Fibroblast of mammary gland (primary cell): ENCODE measurements around the gene NRARP.

ENCODE experiments used
- DNase-seq: peaks from one replicate; pipeline ENCODE4 v3.0.0-alpha.2; 2010; ENCODE audit warnings: low read depth
- H3K4me3 ChIP-seq: 2 replicates; pipeline ENCODE4 v1.5.1; 2011; ENCODE audit warnings: low read depth, mild to moderate bottlenecking, low read length, moderate library complexity; ENCODE audit not compliant: control insufficient read depth
- TF ChIP-seq, protein P1 (sequence below): conservative IDR thresholded peaks from 2 replicates; pipeline ENCODE4 v1.5.1; 2011; ENCODE audit warnings: low read depth, low read length, inconsistent platforms; ENCODE audit not compliant: control insufficient read depth, insufficient read depth

Gene NRARP

GRCh38 chr9:137277329-137278041 is 24.6 kb downstream of the NRARP start, which contains the start of gene TOR4A:
Gene TOR4A, plus strand, starts transcription at chr9:137277726. Its CDS starts 964 bp downstream, at chr9:137278690.
- TF ChIP-seq, protein P1, sequence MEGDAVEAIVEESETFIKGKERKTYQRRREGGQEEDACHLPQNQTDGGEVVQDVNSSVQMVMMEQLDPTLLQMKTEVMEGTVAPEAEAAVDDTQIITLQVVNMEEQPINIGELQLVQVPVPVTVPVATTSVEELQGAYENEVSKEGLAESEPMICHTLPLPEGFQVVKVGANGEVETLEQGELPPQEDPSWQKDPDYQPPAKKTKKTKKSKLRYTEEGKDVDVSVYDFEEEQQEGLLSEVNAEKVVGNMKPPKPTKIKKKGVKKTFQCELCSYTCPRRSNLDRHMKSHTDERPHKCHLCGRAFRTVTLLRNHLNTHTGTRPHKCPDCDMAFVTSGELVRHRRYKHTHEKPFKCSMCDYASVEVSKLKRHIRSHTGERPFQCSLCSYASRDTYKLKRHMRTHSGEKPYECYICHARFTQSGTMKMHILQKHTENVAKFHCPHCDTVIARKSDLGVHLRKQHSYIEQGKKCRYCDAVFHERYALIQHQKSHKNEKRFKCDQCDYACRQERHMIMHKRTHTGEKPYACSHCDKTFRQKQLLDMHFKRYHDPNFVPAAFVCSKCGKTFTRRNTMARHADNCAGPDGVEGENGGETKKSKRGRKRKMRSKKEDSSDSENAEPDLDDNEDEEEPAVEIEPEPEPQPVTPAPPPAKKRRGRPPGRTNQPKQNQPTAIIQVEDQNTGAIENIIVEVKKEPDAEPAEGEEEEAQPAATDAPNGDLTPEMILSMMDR, result no peak
- H3K4me3 ChIP-seq, result peak within 1 kb of the TSS; percentile 63
- peak; percentile 78 for DNase-seq

- DNase-seq, result peak; percentile 51
- TF ChIP-seq, protein P1, result no peak
- H3K4me3 ChIP-seq, result peak overlapping the region; percentile 63
These were observed 25.4 kb downstream of the NRARP start for GRCh38 chr9:137276473-137277328.

GRCh38 chr9:137275588-137276472 is 26.2 kb downstream of the NRARP start:
- TF ChIP-seq, protein P1, result no peak
- no peak for DNase-seq
- H3K4me3 ChIP-seq, result no peak overlapping the region

DNA sequence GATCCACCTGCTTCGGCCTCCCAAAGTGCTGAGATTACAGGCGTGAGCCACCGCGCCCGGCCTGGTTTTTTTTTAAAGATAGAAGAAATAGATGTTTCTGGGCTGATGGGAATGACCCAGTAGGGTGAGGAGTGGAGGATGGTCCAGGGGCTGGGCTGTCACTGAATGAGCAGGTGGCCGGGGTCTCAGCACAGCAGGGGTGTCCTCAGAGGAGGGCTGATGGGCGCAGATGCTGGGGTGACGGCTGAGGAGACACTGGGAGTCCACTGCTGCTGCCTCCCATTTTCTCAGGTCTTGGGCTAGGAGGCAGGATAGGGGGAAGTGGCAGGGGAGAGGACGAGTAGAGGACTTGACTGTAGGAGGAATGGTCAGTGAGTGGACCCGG is 26.9 kb downstream of the NRARP start:
- TF ChIP-seq, protein P1, result no peak
- H3K4me3 ChIP-seq, result no peak overlapping the region
- no peak for DNase-seq

- no peak for DNase-seq
- no peak overlapping the region for H3K4me3 ChIP-seq
- TF ChIP-seq, protein P1, result no peak
These were observed 28.3 kb downstream of the NRARP start for GRCh38 chr9:137273611-137274320.

GRCh38 chr9:137273095-137273490 is 29.0 kb downstream of the NRARP start:
- no peak overlapping the region for H3K4me3 ChIP-seq
- TF ChIP-seq, protein P1, result no peak
- no peak for DNase-seq
